HG03064 (cell line): ENCODE measurements around the gene TSNAXIP1.
A peak's percentile ranks its signal among the peaks of the same experiment; 100 is the strongest.

ENCODE experiments used
- ATAC-seq: cut with Tn5 transposase; IDR thresholded peaks from one replicate; pipeline ENCODE4 v1.9.1; 2021; ENCODE audit warnings: low read depth; ENCODE audit not compliant: unreplicated experiment

The TSNAXIP1 gene

GRCh38 chr16:67781565-67781921, 25.1 kb upstream of the TSNAXIP1 start:
- peak; percentile 72 for ATAC-seq

GRCh38 chr16:67782567-67783352, 23.9 kb upstream of the TSNAXIP1 start:
- no peak for ATAC-seq

DNA sequence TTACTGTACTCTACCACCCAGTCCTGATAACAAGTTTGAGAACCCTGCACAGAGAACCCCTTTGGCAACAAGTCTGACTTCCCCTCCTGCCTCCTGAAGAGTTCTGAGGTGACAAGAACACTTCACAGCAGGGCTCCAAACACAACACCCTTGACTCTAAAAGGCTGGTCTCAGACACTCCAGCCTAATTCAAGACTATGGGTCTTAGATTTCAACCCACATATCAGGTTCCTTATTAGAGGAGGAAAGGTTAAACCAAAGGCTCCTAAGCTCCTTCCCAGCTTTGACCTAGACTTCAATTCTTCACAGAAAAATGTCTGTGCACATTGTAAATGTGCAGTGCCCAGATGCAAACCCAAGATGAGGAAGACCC, 23.4 kb upstream of the TSNAXIP1 start:
- no peak for ATAC-seq

DNA sequence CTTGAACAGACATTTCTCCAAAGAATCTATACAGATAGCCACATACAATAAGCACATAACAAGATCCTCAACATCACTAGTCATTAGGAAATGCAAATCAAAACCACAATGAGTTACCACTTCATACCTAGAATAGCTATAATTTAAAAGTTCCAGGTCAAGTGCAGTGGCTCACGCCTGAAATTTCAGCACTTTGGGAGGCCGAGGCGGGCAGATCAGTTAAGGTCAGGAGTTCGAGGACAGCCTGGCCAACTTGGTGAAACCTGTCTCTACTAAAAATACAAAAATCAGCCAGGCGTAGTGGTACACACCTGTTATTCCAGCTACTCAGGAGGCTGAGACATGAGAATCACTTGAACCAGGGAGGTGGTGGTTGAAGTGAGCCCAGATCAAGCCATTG, 20.2 kb upstream of the TSNAXIP1 start:
- ATAC-seq, result no peak

DNA sequence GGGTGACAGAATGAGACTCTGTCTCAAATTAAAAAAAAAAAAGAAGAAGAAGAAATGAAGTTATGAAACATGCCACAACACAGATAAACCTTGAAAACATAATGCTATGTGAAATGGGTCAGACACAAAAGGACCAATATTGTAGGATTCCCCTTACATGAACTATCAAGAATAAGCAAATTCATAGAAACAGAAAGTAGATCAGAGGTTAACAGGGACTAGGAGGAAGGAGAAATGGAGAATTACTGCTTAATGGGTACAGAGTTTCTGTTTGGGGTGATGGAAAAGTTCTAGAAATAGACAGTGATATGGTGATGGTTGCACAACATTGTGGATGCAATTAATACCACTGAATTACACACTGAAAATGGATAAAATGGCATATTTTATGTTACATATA, 16.6 kb upstream of the TSNAXIP1 start:
- ATAC-seq, result no peak

DNA sequence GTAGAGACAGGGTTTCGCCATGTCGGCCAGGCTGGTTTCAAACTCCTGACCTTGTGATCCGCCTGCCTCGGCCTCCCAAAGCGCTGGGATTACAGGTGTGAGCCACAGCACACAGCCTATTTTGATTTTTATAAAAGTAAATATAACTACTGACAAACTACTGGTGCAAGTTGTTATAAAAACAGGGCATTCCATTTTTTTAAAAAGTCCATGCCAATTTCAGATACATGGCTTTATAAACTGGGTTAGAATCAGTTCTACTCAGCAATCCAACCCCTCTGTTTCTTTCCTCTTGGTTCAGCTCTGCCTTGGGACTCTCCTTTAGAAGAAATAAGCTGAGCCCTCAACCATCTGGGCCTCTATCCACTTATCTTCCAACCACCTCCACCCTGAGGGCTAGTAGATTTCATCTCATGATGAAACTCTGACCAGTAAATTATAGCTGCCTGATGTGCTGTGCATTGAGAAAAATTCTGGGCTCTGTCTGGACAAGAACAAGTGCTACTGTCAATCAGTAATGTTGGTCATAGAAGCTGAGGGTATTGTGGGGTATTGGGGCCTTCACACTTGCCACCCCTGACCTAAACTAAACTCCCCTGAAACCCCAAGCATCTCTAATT, 10.5 kb upstream of the TSNAXIP1 start:
- ATAC-seq, result no peak

DNA sequence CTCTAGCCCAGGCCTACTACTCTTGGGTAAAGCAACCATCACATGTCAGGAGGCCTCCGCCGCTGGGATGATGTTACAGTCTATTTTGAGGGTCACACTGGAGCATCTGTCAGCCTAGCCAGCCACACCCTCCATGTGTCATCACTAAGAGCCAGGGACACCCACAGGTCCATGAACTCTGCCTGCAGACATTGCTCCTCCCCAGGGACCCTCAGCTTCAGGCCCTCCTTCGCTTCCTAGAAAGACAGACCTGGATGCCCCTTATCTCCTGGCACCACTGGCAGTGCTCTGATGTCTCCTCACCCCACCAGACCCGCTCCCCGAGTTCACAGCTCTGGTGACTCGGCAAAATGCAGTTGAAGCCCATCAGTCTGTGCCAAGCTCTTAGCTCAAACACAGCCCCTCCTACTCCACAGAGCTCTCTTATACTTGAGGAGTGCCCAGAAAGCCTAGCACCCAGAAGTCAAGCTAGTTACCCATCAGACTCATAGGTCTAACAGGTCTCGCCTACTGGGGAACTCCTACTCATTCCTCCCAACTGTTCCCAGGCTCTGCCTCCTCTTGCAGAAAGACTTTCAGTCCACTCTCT, 6.3 kb upstream of the TSNAXIP1 start:
- ATAC-seq, result no peak

DNA sequence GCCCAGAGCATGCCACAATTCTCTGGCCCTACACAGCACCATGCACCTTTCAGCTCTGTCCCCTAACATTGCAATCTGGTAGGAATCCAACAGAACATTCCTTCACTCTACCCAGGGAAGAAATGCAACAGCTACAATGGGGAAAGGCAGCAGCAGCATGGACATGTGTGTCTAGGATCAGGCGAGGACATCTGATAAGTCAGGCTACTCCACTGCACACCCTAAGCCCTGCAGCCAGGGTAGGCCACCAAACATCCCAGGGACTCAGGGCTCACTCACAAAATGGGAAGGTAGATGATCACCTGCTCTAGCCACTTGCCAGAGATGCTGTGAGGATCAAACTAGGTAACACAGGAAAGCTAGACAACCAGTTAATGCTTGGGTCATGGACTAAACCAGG, 5.4 kb upstream of the TSNAXIP1 start:
- ATAC-seq, result no peak

GRCh38 chr16:67801883-67802282, 4.8 kb upstream of the TSNAXIP1 start:
- ATAC-seq, result no peak

DNA sequence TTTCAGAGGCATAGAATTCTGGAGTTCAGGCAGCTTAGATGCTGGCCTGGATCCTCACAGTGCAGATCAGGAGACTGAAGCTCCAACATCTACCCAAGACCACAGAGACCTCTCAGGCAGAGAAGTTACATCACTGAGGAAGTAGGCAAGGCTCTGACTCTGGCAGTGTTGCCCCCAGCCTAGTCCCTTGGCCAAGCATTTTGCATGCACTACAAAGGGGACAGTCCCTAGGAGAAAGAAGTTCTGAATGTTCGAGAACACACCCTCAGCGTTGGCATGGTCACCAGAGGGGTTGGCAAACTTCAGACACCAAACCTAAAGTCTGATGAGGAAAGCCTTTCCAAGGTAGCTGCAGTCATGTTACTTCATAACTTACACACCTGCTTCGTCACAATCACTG, 2.8 kb upstream of the TSNAXIP1 start:
- no peak for ATAC-seq

DNA sequence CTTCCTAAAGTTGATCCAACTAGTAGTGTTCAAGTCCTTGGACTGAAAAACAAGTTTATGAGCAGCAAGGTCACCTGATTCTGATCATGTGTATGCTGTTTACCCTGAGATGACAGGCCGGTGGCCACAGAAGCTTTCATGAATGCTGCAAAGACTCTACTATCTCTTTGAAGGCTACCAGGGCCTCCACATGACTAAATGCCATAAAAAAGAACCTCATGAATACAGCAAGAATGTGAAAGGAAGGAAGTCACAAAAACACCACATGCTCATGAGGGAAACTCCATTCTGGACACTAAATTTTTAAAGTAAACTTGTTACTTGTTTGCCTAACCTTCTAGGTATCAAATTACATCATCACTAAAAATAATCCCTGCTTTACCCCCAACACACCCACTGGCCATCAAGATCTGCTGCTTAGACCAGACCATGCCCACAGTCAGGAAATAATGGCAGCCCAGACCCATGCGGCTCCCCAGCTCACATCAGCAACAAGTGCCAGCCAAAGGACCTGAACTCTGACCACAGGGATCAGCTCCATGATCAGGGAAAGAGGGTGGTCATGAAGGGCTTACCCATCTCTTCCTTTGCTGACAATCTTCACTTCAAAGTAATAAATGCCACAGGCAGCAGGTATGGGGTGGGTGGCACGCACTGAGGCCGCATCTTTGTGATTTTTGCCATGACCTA, 1.7 kb upstream of the TSNAXIP1 start:
- no peak for ATAC-seq

- peak; percentile 2 for ATAC-seq
Observed at GRCh38 chr16:67805718-67806427, 816 bp upstream of the TSNAXIP1 start.

DNA sequence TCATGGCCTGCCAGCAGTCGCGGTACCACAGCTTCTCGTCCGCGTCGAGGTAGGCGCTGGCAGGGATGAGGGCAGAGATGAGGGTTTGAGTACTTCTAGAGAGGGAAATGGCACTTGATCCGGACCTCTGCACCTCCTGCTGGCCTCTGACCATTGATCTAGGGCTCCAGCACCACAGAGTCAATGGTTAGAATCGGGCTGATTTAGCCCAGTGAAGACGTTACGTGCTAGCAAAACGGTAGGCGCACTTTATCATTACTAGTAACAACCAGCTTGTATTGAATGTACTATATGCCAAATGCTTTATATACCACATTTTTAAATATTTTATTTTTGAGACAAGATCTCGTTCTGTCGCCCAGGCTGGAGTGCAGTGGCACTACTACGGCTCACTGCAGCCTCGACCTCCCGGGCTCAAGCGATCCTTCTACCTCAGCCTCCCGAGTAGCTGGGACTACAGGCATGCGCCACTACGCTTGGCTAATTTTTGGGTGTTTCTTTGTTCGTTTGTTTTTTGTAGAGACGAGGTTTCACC, 526 bp downstream of the TSNAXIP1 start:
- ATAC-seq, result no peak

- ATAC-seq, result no peak
Observed at GRCh38 chr16:67811899-67812298, 5.2 kb downstream of the TSNAXIP1 start.

DNA sequence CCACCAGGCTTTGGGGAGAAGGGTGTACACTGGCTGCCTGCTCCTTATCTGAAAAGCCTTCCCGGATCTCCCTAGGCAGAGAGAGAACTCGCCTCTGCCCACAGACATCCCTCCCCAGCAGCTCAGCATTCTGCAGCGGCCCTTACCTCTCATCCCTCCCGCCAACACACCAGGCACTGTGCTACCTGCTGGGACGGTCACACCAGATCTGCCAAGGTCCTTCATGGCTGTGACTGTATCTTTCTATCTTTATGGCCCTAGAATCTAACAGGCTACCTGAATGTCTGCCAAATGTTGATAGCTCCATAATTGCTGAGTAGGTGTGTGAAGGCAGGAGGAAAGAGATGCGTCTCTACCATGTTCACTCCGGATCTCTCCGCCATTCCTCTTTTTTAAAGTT, 7.9 kb downstream of the TSNAXIP1 start:
- no peak for ATAC-seq

DNA sequence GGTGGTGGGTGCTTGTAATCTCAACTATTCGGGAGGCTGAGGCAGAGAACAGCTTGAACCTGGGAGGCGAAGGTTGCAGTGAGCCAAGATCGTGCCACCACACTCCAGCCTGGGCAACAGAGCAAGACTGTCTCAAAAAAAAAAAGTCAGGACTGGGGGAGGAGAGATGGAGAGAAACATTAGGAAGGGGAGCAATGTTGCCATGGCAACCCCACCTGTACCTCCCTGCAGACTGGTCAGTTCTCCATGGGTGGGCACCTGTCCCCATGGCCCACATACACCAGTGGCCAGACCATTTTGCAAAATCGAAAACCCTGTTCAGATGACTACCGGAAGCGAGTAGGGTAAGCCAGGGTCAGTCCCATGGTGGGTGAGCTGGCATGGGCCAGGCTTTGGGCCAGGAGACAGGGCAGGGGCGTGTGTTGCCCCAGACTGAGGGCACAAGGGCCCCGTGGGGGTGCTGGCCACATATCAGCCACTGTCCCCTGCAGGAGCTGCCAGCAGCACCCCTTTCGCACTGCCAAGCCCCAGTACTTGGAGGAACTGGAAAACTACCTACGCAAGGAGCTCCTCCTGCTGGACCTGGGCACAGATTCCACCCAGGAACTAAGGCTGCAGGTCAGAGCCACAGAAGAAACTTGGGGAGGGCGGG, 14.0 kb downstream of the TSNAXIP1 start:
- ATAC-seq, result no peak

DNA sequence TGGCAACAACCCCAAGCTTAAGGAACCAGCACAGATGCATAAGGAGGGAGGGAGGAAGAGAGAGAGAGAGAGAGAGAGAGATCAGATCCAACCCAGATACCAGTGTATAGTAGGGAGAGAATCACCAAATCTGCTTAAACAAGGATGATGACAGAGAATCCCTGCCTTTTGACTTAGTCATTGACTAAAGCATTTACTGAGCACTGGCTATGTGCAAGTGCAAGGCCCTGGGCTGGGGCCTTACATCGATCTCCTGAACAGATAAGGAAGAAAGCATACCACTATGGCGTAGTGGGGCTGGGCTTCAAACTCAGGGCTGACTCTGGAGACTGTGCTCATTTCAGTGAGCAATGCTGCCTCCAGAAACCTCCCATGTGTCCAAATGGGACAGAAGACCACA, 15.8 kb downstream of the TSNAXIP1 start:
- ATAC-seq, result no peak

DNA sequence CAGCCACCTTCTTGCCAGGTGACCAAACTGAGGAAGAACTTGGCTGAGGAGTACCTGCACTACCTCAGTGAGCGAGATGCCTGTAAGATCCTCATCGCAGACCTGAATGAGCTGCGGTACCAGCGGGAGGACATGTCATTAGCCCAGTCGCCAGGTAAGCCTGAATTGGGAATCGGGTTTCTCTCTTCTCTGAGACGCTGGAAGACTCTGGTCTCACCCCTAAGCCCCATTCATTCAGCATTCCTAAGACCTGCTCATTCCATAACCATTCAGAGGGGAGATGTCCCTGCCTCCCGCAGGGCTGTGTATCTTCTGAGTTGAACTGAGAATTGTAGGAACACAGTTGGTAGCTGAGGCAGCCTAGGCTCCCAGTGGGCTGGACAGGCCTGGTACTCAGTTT, 18.4 kb downstream of the TSNAXIP1 start:
- no peak for ATAC-seq

DNA sequence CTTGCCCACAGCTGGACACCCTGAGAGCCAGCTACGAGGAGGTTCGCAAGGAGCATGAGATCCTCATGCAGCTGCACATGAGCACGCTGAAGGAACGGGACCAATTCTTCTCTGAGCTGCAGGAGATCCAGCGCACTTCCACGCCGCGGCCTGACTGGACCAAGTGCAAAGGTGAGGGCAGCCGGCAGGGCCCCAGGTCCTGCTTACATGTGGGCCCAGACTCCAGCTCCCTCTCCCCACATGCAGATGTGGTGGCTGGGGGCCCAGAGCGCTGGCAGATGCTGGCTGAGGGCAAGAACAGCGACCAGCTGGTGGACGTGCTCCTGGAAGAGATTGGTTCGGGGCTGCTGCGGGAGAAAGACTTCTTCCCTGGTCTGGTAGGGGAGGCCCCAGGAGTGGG, 19.2 kb downstream of the TSNAXIP1 start:
- ATAC-seq, result no peak

DNA sequence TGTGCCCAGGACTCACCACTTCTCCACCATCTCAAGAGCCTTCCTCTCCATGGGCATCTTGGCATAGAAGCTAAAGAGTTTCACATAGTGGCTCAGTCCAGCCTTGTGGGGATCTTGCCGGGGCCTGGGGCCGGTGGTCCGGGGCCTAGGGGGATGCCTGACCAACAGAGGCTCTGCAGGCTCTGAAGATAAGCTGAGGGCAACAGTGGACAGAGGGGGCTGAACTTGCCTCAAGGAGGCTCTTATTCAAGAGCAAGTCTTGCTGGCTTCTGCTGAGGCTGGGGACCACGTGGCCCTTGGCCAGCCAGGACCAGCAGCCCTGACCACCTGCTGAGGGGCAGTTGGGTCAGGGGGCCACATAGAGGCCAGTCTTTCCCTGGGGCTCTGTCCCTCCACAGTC, 22.0 kb downstream of the TSNAXIP1 start:
- ATAC-seq, result no peak
